Stimulated activated naive B cell treated with anti-CD40 and anti-IgM and Interleukin-4, amounts not matched to agents 10 μg/mL and 1 μg/mL and 100 μg/mL, for 72 hours (primary cell): ENCODE results near the gene AKAP13.

Experiments used
- ATAC-seq, 2 donors: fragments of 150-1000 bp; cut with Tn5 transposase; replicated peaks; 2 replicates each; pipeline ENCODE4 v1.10.0; 2021; ENCODE audit warnings: moderate library complexity in 1 of 2
- DNase-seq: peaks from one replicate; pipeline ENCODE4 v3.0.0; 2021
- H3K27ac Mint-ChIP-seq: one replicate; pipeline ENCODE4 v1.8.0; 2022; ENCODE audit warnings: mild to moderate bottlenecking, mixed read lengths
- H3K27me3 Mint-ChIP-seq, 2 donors: one replicate each; pipeline ENCODE4 v1.8.0; 2022; ENCODE audit warnings: mixed read lengths in 2 of 2
- H3K36me3 Mint-ChIP-seq, 2 donors: one replicate each; pipeline ENCODE4 v1.8.0; 2022; ENCODE audit warnings: mixed read lengths in 2 of 2, mild to moderate bottlenecking in 1 of 2
- H3K4me1 Mint-ChIP-seq, 2 donors: one replicate each; pipeline ENCODE4 v1.8.0; 2022; ENCODE audit warnings: mixed read lengths in 2 of 2, mild to moderate bottlenecking in 1 of 2
- H3K4me3 Mint-ChIP-seq, 2 donors: one replicate each; pipeline ENCODE4 v1.8.0; 2022; ENCODE audit warnings: mild to moderate bottlenecking in 2 of 2, mixed read lengths in 2 of 2, moderate library complexity in 1 of 2
- H3K9me3 Mint-ChIP-seq, 2 donors: one replicate each; pipeline ENCODE4 v1.8.0; 2022; ENCODE audit warnings: mixed read lengths in 2 of 2, mild to moderate bottlenecking in 1 of 2

The AKAP13 gene

GRCh38 chr15:85388566-85389305 lies 8.3 kb downstream of the AKAP13 start:
- peaks cover 25 to 36% of the 10 kb centered on the region in 2 donors for H3K4me1 Mint-ChIP-seq
- H3K27ac Mint-ChIP-seq, result no peak overlapping the region
- peaks cover 1 to 24% of the 10 kb centered on the region in 2 donors for H3K36me3 Mint-ChIP-seq
- peak overlapping the region in 1 of 2 donors; percentile 43 for H3K4me3 Mint-ChIP-seq
- no peak for DNase-seq
- no peaks in the 10 kb centered on the region for H3K9me3 Mint-ChIP-seq
- ATAC-seq, result no peak
- no peaks in the 10 kb centered on the region for H3K27me3 Mint-ChIP-seq

- Mint-ChIP-seq H3K27ac (no peak overlapping the region), H3K36me3 (peaks cover 1 to 24% of the 10 kb centered on the region in 2 donors), H3K27me3 (no peaks in the 10 kb centered on the region), H3K4me1 (peaks cover 27 to 40% of the 10 kb centered on the region in 2 donors), H3K4me3 (no peak overlapping the region), H3K9me3 (no peaks in the 10 kb centered on the region)
- no peak for DNase-seq
- ATAC-seq, result no peak
Observed at GRCh38 chr15:85389306-85389650, 8.9 kb downstream of the AKAP13 start.

DNA sequence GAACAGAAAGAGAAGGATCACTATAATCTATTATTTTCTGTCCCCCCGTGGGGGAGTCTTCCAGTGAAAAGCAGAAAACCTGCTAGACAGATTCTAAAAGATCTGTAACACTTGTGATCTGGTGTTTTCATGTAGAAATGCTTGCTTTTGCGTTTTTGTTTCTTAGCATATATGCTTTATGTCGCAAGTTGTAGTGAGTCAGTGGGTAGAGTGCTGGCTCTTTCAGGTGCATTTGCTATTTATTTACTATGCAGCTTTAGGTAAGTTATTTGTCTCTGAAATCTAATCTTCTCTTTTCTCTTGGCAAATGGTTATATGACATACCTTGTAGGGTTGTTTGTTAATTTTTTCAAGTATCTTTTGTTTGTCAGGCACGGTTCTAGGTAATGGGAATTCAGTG lies 9.4 kb downstream of the AKAP13 start:
- peaks cover 1 to 21% of the 10 kb centered on the region in 2 donors for H3K36me3 Mint-ChIP-seq
- ATAC-seq (no peak), DNase-seq (no peak)
- H3K27me3 Mint-ChIP-seq, result no peaks in the 10 kb centered on the region
- peaks cover 26 to 42% of the 10 kb centered on the region in 2 donors for H3K4me1 Mint-ChIP-seq
- H3K4me3 Mint-ChIP-seq, result no peak overlapping the region
- no peak overlapping the region for H3K27ac Mint-ChIP-seq
- no peaks in the 10 kb centered on the region for H3K9me3 Mint-ChIP-seq

DNA sequence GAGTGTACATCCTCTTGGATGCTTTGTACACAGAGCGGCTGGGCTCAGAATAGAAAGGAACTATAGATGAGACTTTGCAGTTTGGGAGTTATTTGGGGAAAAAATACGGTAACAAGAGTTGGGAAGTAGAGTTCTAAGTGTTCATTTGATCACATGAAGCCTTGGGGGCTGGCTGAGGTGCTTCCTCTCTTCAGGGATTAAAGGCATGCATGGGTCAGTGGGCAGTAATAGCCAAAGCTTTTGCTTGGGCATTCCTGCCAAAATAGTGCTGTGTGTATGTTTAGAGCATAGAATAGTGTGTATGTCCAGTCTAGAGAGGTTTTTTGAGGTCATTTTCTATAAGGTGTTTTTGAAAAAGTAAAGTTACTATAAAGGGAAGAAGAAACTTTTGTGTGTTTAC lies 12.8 kb downstream of the AKAP13 start:
- Mint-ChIP-seq H3K27ac (peak overlapping the region; percentile 37), H3K36me3 (peaks cover 0 to 10% of the 10 kb centered on the region in 2 donors), H3K9me3 (no peaks in the 10 kb centered on the region), H3K27me3 (no peaks in the 10 kb centered on the region), H3K4me1 (peaks cover 17 to 48% of the 10 kb centered on the region in 2 donors), H3K4me3 (no peak overlapping the region)
- no peak for DNase-seq
- ATAC-seq, result no peak

- Mint-ChIP-seq H3K4me1 (peaks cover 21 to 56% of the 10 kb centered on the region in 2 donors), H3K9me3 (no peaks in the 10 kb centered on the region), H3K27me3 (no peaks in the 10 kb centered on the region), H3K4me3 (no peak overlapping the region), H3K36me3 (peaks cover 0 to 10% of the 10 kb centered on the region in 2 donors), H3K27ac (peak overlapping the region; percentile 25)
- no peak for DNase-seq
- ATAC-seq, result no peak
Observed at GRCh38 chr15:85394554-85395333, 14.3 kb downstream of the AKAP13 start.

- no peaks in the 10 kb centered on the region for H3K9me3 Mint-ChIP-seq
- no peak overlapping the region for H3K27ac Mint-ChIP-seq
- ATAC-seq, result no peak
- peaks cover 25 to 69% of the 10 kb centered on the region in 2 donors for H3K4me1 Mint-ChIP-seq
- H3K4me3 Mint-ChIP-seq, result no peak overlapping the region
- peaks cover 0 to 10% of the 10 kb centered on the region in 2 donors for H3K36me3 Mint-ChIP-seq
- DNase-seq, result no peak
- no peaks in the 10 kb centered on the region for H3K27me3 Mint-ChIP-seq
Observed at GRCh38 chr15:85396554-85396953, 16.2 kb downstream of the AKAP13 start.

- ATAC-seq, result no peak
- Mint-ChIP-seq H3K27ac (no peak overlapping the region), H3K4me1 (peaks cover 27 to 73% of the 10 kb centered on the region in 2 donors), H3K4me3 (no peak overlapping the region), H3K36me3 (peaks cover 0 to 10% of the 10 kb centered on the region in 2 donors), H3K9me3 (no peaks in the 10 kb centered on the region), H3K27me3 (no peaks in the 10 kb centered on the region)
- no peak for DNase-seq
Observed at GRCh38 chr15:85397151-85397550, 16.7 kb downstream of the AKAP13 start.

DNA sequence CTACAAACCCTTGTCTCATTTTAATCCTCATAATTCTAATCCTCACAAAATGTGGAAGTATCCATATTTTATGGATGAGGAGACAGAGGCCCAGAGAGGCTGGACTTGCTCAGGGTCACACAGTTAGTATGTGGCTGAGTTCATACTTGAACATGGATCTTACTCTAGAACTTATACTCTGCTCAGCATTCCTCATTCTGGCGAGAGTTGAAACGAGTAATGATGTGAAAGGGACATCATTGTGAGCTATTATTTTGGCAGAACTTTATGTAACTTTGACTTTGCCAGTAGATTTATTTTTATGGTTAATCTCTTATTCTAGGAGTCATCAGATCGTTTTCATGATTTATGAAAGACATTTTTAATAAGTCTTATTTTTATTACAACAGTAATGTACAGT lies 17.5 kb downstream of the AKAP13 start:
- Mint-ChIP-seq H3K9me3 (no peaks in the 10 kb centered on the region), H3K4me1 (peaks cover 25 to 72% of the 10 kb centered on the region in 2 donors), H3K36me3 (peaks cover 0 to 4% of the 10 kb centered on the region in 2 donors), H3K27me3 (no peaks in the 10 kb centered on the region), H3K4me3 (no peak overlapping the region), H3K27ac (no peak overlapping the region)
- DNase-seq, result no peak
- no peak for ATAC-seq

DNA sequence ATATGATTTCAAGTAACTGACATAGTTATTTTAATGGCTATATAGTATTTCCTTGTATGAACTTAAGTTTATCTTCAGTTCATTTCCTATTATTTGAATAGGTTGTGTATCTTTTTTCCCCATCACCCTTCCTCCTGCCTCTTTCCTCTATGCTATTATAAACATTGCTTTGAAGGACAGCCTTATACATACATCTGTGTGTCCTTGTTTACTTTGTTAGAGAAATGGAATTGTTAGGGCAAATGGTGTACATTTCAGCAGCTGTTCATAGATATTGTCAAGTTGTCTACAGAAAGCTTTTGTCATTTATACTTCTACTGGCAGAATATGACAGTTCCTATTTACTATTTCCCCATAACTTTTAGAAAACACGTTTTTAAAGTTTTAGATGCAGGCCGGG lies 18.4 kb downstream of the AKAP13 start:
- DNase-seq (no peak), ATAC-seq (no peak)
- Mint-ChIP-seq H3K36me3 (no peaks in the 10 kb centered on the region), H3K9me3 (no peaks in the 10 kb centered on the region), H3K27ac (no peak overlapping the region), H3K27me3 (no peaks in the 10 kb centered on the region), H3K4me1 (peaks cover 22 to 69% of the 10 kb centered on the region in 2 donors), H3K4me3 (no peak overlapping the region)

DNA sequence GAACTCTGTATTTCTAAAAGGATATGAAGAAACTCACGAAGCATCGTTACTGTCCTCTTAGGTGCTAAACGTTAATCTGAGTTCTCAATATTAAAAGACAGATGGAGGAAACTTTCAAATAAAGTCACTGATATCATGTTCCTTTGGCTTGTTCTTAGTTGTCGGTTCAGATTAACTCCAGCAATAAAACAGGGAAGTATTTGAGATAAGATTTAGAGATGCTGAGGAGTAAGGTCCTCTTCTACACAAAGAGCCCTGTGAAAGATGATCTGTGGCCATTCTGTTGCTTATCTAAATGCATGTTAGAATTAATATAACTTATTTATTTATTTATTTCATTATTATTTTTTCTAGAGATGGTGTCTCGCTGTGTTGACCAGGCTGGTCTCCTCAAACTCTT lies 19.2 kb downstream of the AKAP13 start:
- ATAC-seq (no peak), DNase-seq (no peak)
- Mint-ChIP-seq H3K4me3 (no peak overlapping the region), H3K9me3 (no peaks in the 10 kb centered on the region), H3K4me1 (peaks cover 26 to 69% of the 10 kb centered on the region in 2 donors), H3K27me3 (no peaks in the 10 kb centered on the region), H3K27ac (no peak overlapping the region), H3K36me3 (no peaks in the 10 kb centered on the region)

DNA sequence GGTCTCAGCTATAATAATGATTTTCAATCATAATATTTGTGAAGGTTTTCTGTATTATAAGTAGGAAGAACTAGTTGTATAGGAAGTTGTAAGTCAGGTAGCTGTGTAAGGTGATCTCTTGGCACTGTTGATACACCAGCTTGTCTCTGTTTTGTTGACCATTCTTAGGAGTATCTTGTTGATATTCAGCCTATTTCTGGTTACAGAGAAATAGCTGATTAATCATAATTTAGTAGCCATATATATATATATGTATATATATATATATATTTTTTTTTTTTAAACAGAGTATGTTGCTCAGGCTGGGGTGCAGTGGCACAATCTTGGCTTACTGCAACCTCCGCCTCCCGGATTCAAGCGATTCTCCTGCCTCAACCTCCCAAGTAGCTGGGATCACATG lies 20.2 kb downstream of the AKAP13 start:
- peaks cover 32 to 69% of the 10 kb centered on the region in 2 donors for H3K4me1 Mint-ChIP-seq
- DNase-seq (no peak), ATAC-seq (no peak)
- no peak overlapping the region for H3K4me3 Mint-ChIP-seq
- no peaks in the 10 kb centered on the region for H3K27me3 Mint-ChIP-seq
- H3K9me3 Mint-ChIP-seq, result no peaks in the 10 kb centered on the region
- peak overlapping the region; percentile 92 for H3K27ac Mint-ChIP-seq
- no peaks in the 10 kb centered on the region for H3K36me3 Mint-ChIP-seq

- Mint-ChIP-seq H3K9me3 (no peaks in the 10 kb centered on the region), H3K36me3 (no peaks in the 10 kb centered on the region), H3K4me3 (peak overlapping the region; percentile 21 to 64), H3K27me3 (no peaks in the 10 kb centered on the region), H3K4me1 (peaks cover 35 to 69% of the 10 kb centered on the region in 2 donors), H3K27ac (peak overlapping the region; percentile 92)
- no peak for DNase-seq
- ATAC-seq, result peak; percentile 65 to 73
Observed at GRCh38 chr15:85401108-85401774, 20.8 kb downstream of the AKAP13 start.

DNA sequence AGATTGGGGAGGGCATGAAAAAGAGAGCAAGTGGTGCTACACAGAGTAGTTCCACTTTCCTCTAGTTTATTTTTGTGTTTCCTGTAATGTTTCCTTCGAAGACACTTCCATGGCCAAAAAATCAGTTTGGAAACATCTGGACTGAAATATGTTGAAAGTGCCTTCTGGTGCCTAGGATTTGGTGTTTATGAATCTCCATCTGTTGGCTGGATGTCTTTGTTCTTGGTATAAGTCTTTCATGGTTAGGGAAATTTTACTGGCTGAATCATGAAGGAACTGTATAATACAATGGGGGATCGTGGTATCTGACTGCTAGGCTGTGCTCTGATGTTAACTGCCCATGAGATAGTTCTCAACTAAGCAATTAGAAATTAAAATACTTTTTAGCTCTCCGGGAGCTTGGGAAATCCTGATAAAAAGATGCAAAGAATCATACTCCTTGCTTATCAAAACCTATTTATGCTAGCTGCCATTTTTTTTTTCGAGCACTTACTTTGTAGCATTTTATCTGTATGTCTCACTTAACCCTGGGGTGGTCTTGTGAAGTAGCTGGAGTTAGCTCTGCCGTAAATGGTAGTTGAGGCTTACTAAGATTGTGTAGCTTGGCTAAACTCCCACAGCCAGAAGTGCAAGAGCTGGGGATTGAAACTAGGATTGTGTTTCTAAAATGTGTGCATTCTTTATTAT lies 21.9 kb downstream of the AKAP13 start:
- Mint-ChIP-seq H3K4me1 (peaks cover 41 to 77% of the 10 kb centered on the region in 2 donors), H3K4me3 (peak overlapping the region; percentile 61 to 64), H3K27me3 (no peaks in the 10 kb centered on the region), H3K9me3 (no peaks in the 10 kb centered on the region), H3K27ac (peak overlapping the region; percentile 92), H3K36me3 (no peaks in the 10 kb centered on the region)
- DNase-seq (no peak), ATAC-seq (peak in 1 of 2 donors; percentile 59)

- DNase-seq (no peak), ATAC-seq (no peak)
- peak overlapping the region; percentile 92 for H3K27ac Mint-ChIP-seq
- peaks cover 0 to 4% of the 10 kb centered on the region in 2 donors for H3K36me3 Mint-ChIP-seq
- no peaks in the 10 kb centered on the region for H3K27me3 Mint-ChIP-seq
- peak overlapping the region; percentile 61 to 66 for H3K4me3 Mint-ChIP-seq
- H3K4me1 Mint-ChIP-seq, result peaks cover 50 to 87% of the 10 kb centered on the region in 2 donors
- no peaks in the 10 kb centered on the region for H3K9me3 Mint-ChIP-seq
Observed at GRCh38 chr15:85403745-85404144, 23.3 kb downstream of the AKAP13 start.
